Panc1 (cell line): Measurements from ENCODE around the gene SUPT3H. TPM values are rescaled to one million over a fixed set of nuclear protein-coding genes. Genes with fewer than 3 reads are reported as not detected.

Experiments used
- ATAC-seq: fragments of 200-7000 bp; cut with Tn5 transposase; 2 replicates; pipeline ENCODE4 v1.9.1; 2020; ENCODE audit warnings: mild to moderate bottlenecking, moderate library complexity
- BruUV-seq: library from RNA; stranded (reverse); fragments of 400-500 nt; replicated peaks from 2 replicates; lab custom pipeline; 2021; lab: Mats Ljungman, UMichigan
- CTCF ChIA-PET: fragments of 300-600 bp; sonication (Branson Sonifier 250); formaldehyde crosslinking; loops from one replicate; lab custom pipeline; 2022; ENCODE audit warnings: antibody characterized with exemption; lab: Charles Lee
- POLR2A ChIA-PET: fragments of 300-600 bp; sonication (Branson Sonifier 250); formaldehyde crosslinking; loops from one replicate; lab custom pipeline; 2022; ENCODE audit warnings: antibody characterized with exemption; lab: Charles Lee
- DNase-seq: peaks from one replicate; pipeline ENCODE4 v3.0.0-alpha.2; 2010; ENCODE audit warnings: low read depth, low spot score
- H3K27ac ChIP-seq: 2 replicates; pipeline ENCODE4 v1.5.1; 2011; ENCODE audit warnings: mild to moderate bottlenecking, low read length, inconsistent platforms
- H3K27me3 ChIP-seq: fragments of 200-500 bp; sonication (Bioruptor generic); 2 replicates; pipeline ENCODE4 v1.6.0; 2014; ENCODE audit warnings: low read length, inconsistent platforms; ENCODE audit not compliant: control insufficient read depth, insufficient read depth
- H3K36me3 ChIP-seq: fragments of 200-500 bp; sonication (Bioruptor generic); 2 replicates; pipeline ENCODE4 v1.5.1; 2014; ENCODE audit warnings: inconsistent platforms, mild to moderate bottlenecking, low read length, moderate library complexity; ENCODE audit not compliant: control insufficient read depth, insufficient read depth
- H3K4me1 ChIP-seq: 2 replicates; pipeline ENCODE4 v1.5.1; 2011; ENCODE audit warnings: inconsistent platforms, mild to moderate bottlenecking, low read length, moderate library complexity; ENCODE audit not compliant: control insufficient read depth, insufficient read depth
- H3K4me3 ChIP-seq, 2 experiments: 2 replicates each; pipeline ENCODE4 v1.5.1; 2011 to 2012; ENCODE audit warnings: low read depth in 2 of 2, low read length in 2 of 2, mild to moderate bottlenecking in 2 of 2, inconsistent platforms in 1 of 2, moderate library complexity in 1 of 2
- H3K9me3 ChIP-seq: fragments of 200-500 bp; sonication (Bioruptor generic); 2 replicates; pipeline ENCODE4 v1.5.1; 2014; ENCODE audit warnings: low read depth, mild to moderate bottlenecking, inconsistent platforms, low read length, moderate library complexity; ENCODE audit not compliant: control insufficient read depth, insufficient read depth
- CTCF ChIP-seq: fragments of 450-650 bp; IDR thresholded peaks from 2 replicates; pipeline ENCODE4 v1.5.1; 2017; ENCODE audit warnings: mild to moderate bottlenecking
- POLR2AphosphoS5 ChIP-seq: IDR thresholded peaks from 2 replicates; pipeline ENCODE4 v1.6.1; 2012; ENCODE audit warnings: mild to moderate bottlenecking, low read depth, low read length, moderate library complexity
- REST ChIP-seq, 2 experiments: IDR thresholded peaks; 2 replicates each; pipeline ENCODE4 v1.6.1; 2011 to 2012; ENCODE audit warnings: low read depth in 2 of 2, control low read depth in 1 of 2, low read length in 1 of 2, mild to moderate bottlenecking in 1 of 2, moderate library complexity in 1 of 2; ENCODE audit not compliant: insufficient read depth in 1 of 2
- SIN3A ChIP-seq: IDR thresholded peaks from 2 replicates; pipeline ENCODE4 v1.6.1; 2012; ENCODE audit warnings: low read depth, mild to moderate bottlenecking, low read length, moderate library complexity, borderline replicate concordance; ENCODE audit not compliant: insufficient read depth
- TCF7L2 ChIP-seq: IDR thresholded peaks from 2 replicates; pipeline ENCODE4 v1.6.1; 2011; ENCODE audit warnings: mild to moderate bottlenecking, low read depth, low read length, inconsistent platforms
- in situ Hi-C: cut with HindIII; loops from 2 replicates; pipeline ENCODE4 v1.10.0; 2016; ENCODE audit warnings: low sequenced_read_pairs, low pct_unique_long_range_greater_than_20kb
- intact Hi-C: fragments of 100-400 bp; cut with micrococcal nuclease; formaldehyde crosslinking; loops from one replicate; pipeline ENCODE4 v1.10.0; 2022; ENCODE audit not compliant: unreplicated experiment
- total RNA-seq: library from RNA; stranded (reverse); gene quantifications from one replicate; pipeline ENCODE4 v1.2.1, GENCODE V29; 2021; ENCODE audit not compliant: unreplicated experiment

SUPT3H gene
- total RNA-seq, 1 experiment from 2014 or later, result 11.0 TPM

GRCh38 chr6:44854712-44855443 lies 522.9 kb downstream of the SUPT3H start:
- intact Hi-C loops (no loop called here), in situ Hi-C loops (no loop called here)

GRCh38 chr6:44851176-44851575 lies 526.6 kb downstream of the SUPT3H start:
- ChIA-PET POLR2A (no interaction called here), CTCF (no interaction called here)
- no peaks in the 10 kb centered on the region for H3K27me3 ChIP-seq
- DNase-seq (no peak), ATAC-seq (no peak)
- H3K9me3 ChIP-seq, result no peaks in the 10 kb centered on the region
- H3K4me1 ChIP-seq, result no peaks in the 10 kb centered on the region
- H3K4me3 ChIP-seq, result no peak overlapping the region
- TF ChIP-seq POLR2AphosphoS5 (no peak), SIN3A (no peak)
- H3K36me3 ChIP-seq, result no peaks in the 10 kb centered on the region
- no peak overlapping the region for H3K27ac ChIP-seq
- in situ Hi-C loops (no loop called here), intact Hi-C loops (no loop called here)
- BruUV-seq, result no TSS peak

More at GRCh38 chr6:44854712-44855443, 522.9 kb downstream of the SUPT3H start:
- ATAC-seq (no peak), DNase-seq (no peak)
- H3K36me3 ChIP-seq, result no peaks in the 10 kb centered on the region
- H3K9me3 ChIP-seq, result no peaks in the 10 kb centered on the region
- TF ChIP-seq POLR2AphosphoS5 (no peak), TCF7L2 (no peak), SIN3A (no peak), REST (IDR thresholded peaks at IDR 0.05; ENCODE audit: insufficient read depth in 1 of 2, low read depth in 2 of 2, low read length in 1 of 2) (no peak), CTCF (no peak)
- H3K27me3 ChIP-seq, result no peaks in the 10 kb centered on the region
- BruUV-seq, result no TSS peak
- H3K4me3 ChIP-seq, result no peak overlapping the region
- H3K4me1 ChIP-seq, result no peaks in the 10 kb centered on the region
- H3K27ac ChIP-seq, result no peak overlapping the region
- CTCF ChIA-PET, result no interaction called here
- POLR2A ChIA-PET, result no interaction called here

- Histone ChIP-seq H3K4me1 (no peaks in the 10 kb centered on the region), H3K27ac (no peak overlapping the region), H3K36me3 (no peaks in the 10 kb centered on the region), H3K9me3 (no peaks in the 10 kb centered on the region), H3K4me3 (no peak overlapping the region), H3K27me3 (no peaks in the 10 kb centered on the region)
- no peak for ATAC-seq
- intact Hi-C loops (no loop called here), in situ Hi-C loops (no loop called here)
- TF ChIP-seq REST (IDR thresholded peaks at IDR 0.05; ENCODE audit: insufficient read depth in 1 of 2, low read depth in 2 of 2, low read length in 1 of 2), result no peak
- TF ChIP-seq CTCF, result no peak
- TF ChIP-seq TCF7L2, result no peak
- no peak for TF ChIP-seq SIN3A
- TF ChIP-seq POLR2AphosphoS5, result no peak
- CTCF ChIA-PET, result interaction anchor here (0.8 kb wide), 1 partner anchor 9 kb away, joined by 4 read pairs; no protein-coding TSS in a partner anchor
- no peak for DNase-seq
- no TSS peak for BruUV-seq
- POLR2A ChIA-PET, result no interaction called here
These were observed 527.4 kb downstream of the SUPT3H start for GRCh38 chr6:44850312-44850711.
